Fibroblast of skin of left quadriceps (primary cell): Measurements from ENCODE around the gene FANK1.

Experiments used
- DNase-seq, 2 experiments: peaks; one replicate each; pipeline ENCODE4 v3.0.0-alpha.2; 2013; ENCODE audit warnings: low read depth in 2 of 2

The FANK1 gene, protein sequence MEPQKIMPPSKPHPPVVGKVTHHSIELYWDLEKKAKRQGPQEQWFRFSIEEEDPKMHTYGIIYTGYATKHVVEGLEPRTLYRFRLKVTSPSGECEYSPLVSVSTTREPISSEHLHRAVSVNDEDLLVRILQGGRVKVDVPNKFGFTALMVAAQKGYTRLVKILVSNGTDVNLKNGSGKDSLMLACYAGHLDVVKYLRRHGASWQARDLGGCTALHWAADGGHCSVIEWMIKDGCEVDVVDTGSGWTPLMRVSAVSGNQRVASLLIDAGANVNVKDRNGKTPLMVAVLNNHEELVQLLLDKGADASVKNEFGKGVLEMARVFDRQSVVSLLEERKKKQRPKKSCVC

DNA sequence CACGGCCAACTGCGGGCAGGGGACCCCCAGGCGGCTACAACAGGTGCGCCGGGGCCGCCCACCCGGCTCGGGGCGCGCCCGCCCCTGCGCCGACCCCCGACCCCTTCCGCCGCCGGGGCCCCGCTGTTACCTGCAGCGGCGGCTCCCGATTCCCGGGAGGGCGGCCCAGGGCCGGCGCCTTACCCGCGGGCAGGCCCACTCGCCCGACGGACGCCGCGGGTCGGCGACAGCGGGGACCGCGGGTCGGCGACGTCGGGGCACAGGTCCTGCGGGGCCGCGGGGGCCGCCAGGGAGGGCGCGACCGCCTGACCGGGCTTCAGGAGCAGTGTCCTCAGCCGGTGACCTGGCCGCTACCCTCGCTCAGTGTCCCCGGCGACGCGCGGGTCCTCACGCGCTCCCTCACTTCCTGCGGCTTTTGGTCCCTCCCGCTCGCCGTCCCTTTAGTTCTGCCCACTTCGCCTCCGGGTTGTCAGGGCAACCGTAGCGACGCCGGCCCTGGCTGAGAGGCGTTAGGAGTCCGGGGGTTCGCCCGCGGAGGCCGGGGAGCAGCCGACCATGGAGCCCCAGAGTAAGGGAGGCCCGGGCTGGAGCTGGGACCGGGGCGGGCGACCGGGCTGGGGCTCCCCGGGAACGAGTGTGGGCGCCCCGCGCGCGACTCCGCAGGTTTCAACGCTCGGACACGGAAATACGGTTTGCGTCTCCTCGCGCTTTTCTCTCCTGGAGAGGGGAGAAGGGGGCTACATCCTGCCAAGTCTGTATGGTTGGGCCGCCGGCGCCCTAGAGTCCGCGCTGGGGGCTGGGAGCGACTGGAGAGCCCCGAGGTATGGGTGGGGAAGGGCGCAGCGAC lies at the start of gene FANK1:
Gene FANK1 (plus strand): TSS at position 477 of the 847 bp plus-strand sequence. CDS start 79 bp downstream, at position 556.
- peak; percentile 70 to 74 for DNase-seq

DNA sequence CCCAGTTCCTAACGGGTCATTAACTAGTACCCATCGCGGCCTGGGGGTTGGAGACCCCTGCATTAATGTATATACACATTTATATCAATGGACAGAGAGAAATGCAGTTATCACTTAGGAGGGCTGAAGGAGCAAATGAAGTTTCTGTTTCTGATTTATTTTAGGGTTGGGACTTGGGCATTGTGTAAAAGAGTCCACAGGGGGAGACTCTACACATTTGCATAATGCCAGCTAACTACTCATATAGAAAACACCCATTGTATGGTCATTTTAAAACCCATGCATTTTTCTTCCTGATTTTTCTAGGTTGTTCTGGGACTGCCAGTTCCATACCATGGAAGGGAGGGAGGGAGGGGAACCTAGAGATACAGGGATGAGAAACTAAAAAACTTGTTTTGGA lies 49.5 kb upstream of the FANK1 start:
- no peak for DNase-seq

DNA sequence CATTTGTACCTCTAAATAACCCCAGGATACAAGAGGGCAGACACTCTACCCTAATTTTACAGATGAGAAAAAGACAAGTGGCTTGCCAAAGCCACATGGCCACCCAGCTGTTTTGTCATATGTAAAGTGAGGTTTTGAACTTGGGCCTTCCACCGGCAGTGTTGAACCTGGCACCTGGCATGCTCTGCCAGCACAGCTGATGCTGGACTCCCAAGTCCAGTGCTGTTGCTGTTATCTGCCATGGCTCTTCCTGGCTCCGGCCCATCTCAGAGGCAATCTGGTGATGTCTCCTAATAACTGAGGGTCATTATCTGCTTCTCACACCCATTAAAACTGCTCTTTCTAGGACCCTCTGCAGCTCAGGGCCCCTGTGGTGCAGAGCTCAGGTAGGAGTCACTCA lies 48.0 kb upstream of the FANK1 start:
- no peak for DNase-seq

DNA sequence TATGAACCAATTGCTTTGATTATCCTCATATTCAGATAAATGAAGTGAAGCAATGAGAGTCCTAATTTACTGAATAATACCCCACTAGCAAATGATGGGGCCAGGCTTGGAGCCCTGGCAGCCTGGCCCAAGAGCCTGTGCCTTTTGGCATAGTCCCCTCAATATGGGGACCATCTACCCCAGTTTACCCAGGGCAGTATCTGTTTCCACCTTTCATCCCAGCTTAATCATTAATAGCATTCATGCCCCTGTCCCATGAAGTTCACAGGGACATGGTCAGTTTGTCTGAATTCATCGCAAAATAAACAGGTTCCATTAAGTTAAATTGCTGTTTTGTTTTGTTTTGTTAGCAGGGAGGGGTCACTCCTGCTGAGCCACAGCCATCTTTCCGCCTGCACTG lies 47.5 kb upstream of the FANK1 start:
- no peak for DNase-seq

DNA sequence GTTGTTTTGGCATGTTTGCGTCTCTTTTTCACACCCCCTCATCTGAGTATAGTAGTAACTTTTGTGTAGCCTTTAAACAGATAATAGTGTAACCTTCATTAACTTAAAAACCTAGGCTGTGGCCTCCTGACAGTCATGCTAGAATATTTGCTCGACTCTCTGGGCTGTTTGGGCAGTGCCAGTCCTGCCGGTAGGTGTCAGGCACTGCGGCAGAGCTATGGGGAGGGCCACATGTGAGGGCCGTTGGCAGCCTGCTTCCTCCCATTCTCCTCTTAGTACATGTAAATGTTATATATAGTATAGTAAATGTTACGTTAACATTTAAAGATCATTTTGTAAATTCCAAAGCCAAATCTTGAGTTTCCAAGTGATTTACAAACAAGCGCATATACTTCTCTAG lies 46.9 kb upstream of the FANK1 start:
- DNase-seq: no peak

DNA sequence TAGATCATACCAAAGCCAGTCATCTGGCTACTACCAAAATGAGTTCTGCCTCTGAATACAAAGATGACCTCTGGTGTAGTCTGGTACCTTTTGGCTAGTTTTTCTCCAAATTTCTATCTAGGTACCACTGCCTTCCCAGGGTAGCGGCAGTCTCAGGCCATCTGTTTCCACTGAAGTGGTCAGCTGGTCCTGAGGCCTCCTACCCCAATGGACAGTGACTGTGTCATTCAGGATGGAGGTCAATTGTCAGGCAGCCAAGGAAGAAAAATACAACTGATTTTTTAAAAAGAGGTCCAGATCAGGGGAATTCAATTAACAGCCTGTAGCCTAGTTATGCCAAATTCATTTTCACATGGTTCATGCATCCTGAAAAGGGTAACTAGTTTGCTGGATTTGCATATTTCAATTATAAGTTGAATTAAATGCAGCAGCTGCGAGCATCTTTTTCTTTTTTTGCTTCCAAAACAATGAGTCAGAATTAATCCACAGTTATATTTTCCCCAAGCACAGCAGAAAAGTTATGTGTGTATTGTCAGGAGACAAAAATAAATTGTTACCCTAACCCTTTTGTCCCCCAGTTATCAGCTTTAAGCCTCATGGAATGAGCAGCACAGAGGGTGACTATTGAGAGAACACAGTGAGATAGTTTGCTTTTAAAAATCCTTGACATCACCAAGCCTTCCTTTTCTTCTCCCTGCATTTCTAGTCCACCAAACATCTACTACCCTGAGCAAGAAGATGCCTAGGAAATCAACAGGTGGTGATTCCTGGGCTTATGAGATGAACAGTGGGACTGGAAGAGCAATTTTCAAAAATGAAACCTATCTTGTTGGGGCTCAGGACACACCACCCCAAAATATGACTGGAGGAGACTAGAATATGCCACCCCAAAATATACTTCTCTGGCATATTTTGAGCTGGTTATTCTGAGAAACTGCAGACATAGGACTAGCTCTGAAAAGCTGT lies 45.3 kb upstream of the FANK1 start:
- no peak for DNase-seq

DNA sequence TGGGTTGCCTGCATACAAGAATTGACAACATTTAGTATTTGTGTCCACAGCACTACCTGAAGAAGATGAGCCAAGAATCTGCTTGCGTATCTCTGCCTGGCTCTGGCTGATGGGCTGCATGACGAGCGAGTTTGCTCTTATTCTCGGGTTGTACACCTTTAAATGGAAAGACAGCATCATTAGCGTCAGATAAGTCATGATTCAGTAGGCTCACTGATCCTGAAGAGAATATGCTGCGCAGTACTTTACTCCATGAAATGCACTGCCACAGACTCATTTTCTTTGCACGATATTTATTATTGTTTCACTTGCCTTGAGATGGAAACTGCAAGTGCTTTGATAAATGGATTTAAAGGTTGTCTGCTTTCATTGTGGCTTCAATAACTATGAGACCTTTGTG lies 43.9 kb upstream of the FANK1 start:
- no peak for DNase-seq

DNA sequence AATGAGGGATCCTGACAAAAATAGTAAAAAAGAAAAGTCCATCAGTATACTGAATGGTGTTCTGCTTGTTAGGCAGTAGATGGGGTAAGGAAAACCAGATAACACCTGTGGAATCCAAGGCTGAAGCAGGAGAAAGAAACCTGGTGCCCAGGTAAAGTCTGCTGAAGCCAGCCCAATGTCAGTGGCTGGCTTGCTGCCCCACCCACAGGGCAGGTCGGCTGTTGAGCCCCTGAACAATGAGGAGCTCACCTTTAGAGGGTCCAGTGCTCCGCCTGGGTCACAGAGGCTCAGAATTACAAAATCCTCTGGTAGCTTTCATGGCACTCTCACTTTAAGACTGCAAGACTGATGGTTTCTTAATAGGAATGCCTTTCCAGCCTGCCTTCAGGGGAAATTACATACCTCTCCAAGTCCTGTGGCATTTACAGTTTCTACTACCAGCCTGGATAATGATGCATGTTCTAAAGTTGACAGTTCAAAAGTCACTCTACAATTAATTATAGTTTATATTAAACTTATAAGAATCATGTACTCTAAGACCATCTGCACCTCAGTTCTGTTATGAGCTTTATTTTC lies 39.1 kb upstream of the FANK1 start:
- DNase-seq: no peak

DNA sequence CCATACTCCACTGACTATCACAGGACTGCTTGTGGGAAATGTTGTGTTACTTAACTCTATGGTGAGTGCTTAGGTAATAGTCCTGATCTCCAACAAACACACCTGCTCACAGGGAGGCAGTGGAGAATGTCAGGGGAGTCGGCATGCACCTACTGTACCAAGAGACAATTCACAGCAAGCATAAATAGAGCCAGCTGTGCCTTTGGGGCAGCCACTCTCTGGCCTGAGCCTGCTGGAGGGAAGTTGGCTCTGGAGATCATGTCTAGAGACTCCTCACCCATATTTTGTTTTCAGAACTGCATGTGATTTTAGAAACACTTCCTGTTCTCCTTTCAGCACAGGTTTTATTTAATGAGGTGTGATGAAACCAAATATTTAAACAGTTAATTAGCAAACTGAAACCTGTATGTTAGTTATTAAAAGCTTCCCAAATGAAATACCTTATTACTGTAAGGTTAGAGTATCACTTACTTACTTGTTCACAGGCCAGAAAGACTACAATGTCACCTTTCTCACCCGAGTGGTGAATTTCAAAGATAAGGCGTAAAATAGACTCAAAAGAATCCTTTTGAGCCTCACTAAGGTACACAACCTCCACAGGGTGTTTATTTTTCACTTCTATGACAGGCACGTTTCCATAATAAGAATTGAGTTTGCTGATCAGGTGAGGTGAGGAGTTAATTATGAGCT lies 37.1 kb upstream of the FANK1 start:
- no peak for DNase-seq

DNA sequence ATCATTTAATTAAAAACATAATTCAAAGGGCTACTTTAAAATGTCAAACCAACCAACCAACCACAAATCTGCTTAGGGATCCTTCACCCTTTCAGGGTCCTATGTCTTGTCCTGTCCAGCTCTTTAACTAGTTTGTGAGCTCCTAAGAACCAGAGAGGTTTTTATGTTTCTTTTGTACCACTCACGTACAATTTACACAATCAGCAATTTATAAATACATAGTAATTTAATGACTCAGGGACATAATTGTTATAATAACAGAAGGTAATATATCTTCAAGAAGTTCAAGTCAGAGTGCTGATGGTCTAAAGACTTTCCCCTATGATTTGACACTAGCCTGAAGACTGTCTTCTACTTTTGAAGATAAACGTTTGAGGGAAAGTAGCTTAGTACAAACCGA lies 31.2 kb upstream of the FANK1 start:
- DNase-seq: no peak

DNA sequence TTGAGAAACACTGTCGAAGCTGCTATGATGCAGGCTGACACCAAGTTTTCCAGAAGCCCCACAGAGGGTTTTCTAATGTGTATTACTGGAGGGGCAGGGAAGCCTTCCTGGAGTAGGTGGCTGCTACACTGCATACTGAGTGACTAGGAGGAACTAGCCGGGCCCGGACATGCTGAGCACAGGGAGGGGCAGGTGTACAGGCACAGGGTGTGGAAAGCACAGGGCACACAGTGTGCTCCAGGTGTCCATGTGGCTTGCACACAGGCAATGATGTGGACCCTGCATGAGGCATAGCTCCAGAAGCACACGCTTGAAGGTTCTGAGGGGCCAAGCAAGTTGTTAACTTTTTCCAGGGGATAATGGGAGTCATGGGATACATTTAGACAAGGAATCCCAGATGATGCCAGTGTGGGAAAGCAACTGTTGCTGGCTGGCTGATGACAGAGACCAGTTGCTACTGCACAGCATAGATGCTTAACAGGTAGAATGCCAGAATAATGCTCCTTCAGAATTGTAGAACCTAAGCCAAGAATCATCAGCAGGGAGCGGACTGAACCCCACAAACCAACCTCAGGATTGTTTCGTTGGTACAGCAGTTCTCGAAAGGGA lies 29.8 kb upstream of the FANK1 start:
- DNase-seq: no peak

DNA sequence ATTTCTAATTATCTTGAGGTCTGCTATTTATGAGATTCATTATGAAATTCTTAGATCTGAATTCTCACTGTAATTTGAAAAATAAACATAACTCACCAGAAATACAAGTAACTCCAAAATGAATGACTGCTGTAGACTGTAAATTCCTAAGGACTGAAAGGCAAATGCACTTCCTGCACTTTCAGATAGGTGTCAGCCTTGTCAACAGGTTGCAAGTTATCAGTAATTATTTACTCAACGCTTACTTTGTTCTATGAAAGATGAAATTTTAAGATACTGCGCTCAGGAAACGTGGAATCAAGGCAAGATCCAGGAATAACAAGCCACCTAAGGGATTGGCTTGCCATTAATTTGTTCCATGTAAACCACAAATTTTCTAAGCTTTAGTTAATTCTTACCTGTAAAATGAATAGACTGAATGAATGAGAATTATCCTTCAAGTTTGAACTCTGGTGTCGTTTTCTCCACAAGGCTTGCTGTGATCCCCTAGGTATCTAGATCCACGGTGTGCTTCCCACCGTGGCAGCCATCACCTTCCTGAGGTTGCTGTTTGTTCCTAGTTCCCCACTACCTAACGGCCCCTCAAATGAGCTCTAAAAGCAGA lies 27.9 kb upstream of the FANK1 start:
- peak; percentile 17 to 22 for DNase-seq

DNA sequence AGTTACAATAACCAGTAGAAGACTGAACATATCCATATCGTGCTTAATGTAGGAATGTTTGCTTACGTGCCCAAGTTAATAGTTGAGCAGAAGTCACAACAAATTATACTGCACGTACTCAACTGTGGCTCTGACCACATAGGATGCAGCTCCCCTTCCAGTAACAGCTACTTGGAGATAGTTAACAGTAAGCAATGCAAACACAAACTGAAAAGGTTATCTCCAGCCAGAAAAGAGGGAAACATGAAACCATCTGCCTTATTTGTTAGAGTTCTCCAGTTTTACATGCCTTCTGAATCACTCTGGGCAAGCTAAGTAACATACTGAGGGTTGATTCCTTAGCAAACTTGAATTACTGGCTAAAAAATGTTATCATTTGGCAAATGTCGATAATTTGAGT lies 25.0 kb upstream of the FANK1 start:
- DNase-seq: no peak

DNA sequence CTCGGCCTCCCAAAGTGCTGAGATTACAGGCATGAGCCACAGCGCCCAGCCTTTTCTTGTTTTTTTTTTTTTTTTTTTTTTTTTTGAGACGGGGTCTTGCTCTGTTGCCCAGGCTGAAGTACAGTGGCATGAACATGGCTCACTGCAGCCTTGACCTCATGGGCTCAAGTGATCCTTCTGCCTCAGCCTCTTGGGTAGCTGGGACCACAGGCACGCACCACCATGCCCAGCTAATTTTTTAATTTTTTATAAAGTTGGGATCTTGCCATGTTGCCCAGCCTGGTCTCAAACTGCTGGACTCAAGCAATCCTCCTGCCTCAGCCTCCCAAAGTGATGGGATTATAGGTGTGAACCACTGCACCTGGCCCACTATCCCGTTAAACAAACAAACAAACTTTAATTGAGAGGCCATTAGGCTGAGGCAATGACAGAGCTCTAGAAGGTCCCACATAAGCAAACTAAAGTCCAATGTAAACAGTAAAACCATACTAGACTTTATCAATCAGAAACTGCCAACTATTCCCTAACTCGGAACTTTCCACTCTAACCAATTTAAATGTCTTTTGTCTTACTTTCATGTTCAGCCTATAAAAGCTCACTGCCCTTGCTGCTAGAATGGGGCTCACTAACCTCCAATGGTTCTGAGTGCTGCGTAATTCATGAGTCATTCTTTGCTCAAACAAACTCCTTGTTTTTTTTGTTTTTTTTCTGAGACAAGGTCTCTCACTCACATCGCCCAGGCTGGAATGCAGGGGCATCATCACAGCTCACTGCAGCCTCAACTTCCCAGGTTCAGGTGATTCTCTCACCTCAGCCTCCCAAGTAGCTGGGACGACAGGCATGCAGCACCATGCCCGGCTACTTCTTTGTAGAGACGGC lies 17.2 kb upstream of the FANK1 start:
- DNase-seq: peak; percentile 31 to 41

DNA sequence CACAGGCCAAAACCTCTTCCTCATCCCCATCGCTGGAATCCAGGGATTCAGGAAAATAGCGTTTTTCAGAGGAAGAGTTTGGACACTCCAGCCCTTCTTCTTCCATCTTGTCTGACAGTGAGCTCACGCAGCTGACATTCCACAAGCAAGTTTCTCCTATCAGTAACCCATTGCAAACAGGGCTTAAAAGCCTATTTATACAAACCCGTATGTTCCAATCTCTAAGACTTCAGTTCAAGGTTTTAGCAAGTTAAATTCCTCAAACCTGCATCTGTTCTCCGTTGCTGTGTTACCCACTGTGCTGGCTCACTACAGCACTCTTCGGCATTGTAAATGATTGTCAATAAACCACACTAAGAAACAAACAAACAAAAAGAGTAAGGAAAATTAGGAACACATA lies 15.6 kb upstream of the FANK1 start:
- no peak for DNase-seq

DNA sequence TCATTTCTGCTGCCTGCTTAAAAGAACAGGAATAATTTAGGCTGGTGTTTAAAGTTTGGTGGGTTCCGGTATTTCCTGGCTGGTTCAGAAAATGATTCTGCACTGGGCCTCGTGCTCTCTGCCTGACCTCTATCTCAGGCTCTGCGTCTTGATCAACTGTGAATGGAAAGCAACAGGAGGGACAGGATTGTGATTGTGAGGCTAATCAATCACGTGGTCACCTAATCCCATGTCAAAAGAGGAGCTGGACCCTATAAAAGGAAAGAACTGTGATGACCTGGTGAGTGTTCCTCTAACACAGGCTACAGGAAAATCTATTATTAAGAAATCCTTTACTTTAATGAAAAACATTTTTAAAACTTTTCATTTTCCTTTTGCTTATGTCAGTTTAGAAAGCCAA lies 15.2 kb upstream of the FANK1 start, which contains the start of gene DHX32:
Gene DHX32 (minus strand): TSS at position 101 of the 400 bp plus-strand sequence. CDS start 468 bp downstream, outside the sequence.
- no peak for DNase-seq

DNA sequence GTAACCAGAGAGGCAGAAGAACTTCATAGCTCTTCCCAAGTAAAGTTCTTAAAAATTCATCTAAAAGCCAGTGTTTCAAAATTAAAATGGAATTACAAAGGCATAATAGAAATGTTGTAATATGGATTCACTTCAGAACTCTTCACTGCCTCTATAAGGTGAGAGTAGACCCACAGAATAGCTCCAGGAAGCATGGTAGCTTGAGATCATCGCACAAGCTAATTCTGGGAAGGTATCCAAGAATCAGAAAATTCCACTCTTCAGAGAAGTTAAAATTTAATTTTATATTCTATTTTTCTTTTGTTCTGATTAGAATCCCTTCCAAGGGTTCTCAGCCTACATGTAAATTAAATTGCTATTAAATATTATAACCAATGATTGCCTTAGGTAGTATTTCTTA lies 13.8 kb upstream of the FANK1 start:
- DNase-seq: no peak

DNA sequence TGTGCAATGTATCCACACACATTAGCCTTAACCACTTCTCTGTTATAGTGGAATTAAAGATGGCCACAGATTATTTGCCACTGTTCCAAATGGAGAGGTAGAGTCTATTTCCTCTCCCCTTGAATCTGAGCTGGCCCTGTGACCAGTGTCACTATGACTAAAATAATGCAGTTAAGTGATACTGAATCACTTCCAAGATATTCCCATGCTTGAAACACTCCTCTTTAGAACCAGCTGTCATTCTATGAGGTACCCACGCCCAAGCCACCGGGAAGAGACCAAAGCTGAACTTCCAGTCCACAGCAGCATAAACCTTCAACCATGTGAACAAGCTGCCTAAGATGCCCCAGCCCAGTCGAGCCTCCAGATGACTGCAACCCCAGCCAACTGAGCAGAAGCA lies 13.2 kb upstream of the FANK1 start:
- DNase-seq: no peak

DNA sequence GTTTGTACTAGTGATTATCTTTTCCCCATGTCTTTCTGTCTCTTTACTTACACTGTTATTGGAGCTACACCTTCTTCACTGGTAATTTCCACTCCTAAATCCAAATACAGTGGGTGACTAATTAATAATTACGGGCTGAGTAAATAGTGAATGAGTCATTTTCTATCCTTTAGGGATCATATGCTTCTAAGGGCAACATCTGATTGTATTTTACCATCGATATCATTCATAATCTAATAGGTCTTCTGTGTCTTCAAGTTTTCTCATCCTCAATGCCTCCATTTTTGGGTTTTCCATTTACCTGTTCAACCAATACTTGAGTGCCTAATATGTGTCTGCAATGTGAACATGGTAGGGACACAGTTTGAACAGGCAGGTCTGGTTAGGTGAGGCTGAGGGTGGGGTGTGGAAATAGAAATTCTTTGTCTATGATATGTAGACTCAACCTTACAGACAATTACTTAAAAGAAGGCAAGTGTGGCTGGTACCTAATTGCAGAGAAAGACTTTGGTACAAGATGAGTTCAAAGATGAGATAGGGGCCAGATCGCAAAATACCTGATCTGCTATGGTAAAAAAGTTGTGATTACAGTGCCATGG lies 9.4 kb upstream of the FANK1 start:
- no peak for DNase-seq
